Measurements from ENCODE around the gene MRLN.
"Not testable (repeated sequence)": the region's sequence is repeated elsewhere in the genome, so short reads cannot be mapped to it uniquely, and the experiment has no call there.

The MRLN gene

DNA sequence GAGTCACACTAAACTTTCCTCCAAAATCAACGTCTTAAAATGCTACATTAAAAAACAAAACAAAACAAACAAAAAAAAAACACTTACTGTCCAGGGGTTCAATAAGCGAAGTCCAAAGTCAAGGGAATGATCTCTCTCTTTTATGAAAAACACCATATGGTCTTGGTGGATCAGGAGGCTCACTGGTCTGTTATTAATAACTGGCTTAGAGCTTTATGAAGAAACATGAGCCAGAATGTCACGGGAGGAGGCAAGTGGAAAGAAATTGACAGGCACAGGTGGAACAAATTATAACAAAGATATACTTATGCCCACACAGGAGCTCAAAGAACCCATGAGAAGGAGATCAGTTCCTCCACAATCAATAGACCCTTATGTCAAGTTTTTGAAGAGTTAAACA lies at the start of gene MRLN:
Gene MRLN (minus strand): TSS at position 189 of the 400 bp plus-strand sequence.
- in situ Hi-C loops (cut with HindIII; ENCODE audit: low sequenced_read_pairs), result no loop called here

DNA sequence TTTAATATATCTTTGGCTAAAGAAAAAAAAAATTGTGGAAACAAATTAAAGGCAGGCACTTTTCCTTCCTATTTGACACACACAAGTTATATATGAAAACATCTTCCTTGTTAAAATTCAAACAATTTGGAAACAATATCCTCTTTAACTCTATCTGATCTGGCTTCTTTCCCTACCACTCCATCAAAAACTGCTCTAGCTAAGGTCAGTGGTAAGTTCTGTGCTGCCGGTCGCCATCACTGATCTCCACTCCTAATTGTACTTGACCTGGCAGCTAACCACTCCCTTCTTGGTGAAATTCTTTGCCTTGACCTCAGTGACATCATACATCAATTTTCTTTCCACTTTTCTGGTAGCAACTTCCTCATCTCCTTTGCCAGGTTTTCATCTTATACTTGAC lies 47.9 kb upstream of the MRLN start:
- in situ Hi-C loops (cut with HindIII; ENCODE audit: low sequenced_read_pairs), result no loop called here

DNA sequence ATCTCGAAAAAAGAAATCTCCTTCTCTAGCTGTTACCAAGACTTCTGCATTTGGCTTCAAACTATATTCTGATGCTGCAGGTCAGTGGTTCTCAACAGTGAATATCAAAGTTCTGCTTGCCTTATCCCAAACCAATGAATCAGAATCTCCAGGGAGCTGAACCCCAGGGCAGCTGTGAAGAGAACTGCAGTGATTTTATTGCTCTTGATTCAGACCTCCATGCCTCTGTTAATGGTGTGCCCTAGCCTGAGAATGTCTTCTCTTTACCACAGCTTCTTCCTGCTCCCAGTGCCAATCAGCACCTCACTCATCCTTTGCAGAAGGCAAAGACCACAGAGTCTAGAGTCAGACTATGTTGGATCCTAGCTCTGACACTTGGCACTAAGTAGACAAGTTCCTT lies 46.2 kb upstream of the MRLN start:
- in situ Hi-C loops (cut with HindIII; ENCODE audit: low sequenced_read_pairs), result no loop called here

DNA sequence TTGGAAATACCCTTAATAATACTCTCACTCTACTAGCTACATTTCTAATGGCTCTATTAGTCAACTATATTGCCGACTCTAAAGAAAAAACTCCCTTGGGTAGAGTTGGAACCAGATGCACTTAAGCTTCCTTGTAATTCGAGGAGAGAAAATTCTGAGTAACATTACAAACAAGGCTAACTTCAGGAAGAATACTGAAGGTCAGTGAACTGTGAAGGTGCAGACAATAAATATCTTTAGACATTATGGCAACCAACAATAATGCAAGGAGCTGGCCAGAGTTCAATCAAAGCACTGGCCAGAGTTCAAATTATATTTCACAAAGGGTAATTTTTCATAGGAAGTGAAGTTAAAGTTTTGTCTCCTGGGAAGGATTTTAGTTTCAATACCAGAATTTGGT lies 40.7 kb upstream of the MRLN start:
- in situ Hi-C loops (cut with HindIII; ENCODE audit: low sequenced_read_pairs), result no loop called here

DNA sequence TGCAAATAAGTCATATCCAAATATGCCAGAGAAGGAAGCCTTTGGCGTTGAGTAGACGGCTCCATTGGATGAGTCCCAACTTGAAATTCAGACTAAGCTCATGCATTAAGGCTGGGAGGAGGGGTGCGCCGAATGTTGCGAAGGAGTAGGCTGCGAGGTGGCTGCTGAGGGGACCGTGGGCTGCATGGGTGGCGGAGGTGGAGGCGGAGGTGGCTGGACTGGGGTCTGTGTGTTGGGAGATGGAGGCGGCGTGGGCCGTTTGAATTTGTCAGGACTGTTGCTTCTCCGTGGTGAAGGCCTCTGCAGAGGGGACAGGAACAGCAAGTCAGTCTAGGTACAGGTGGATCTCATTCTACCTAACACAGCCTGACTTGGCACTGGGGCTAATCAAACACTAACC lies 39.6 kb upstream of the MRLN start:
- in situ Hi-C loops (cut with HindIII; ENCODE audit: low sequenced_read_pairs), result no loop called here

DNA sequence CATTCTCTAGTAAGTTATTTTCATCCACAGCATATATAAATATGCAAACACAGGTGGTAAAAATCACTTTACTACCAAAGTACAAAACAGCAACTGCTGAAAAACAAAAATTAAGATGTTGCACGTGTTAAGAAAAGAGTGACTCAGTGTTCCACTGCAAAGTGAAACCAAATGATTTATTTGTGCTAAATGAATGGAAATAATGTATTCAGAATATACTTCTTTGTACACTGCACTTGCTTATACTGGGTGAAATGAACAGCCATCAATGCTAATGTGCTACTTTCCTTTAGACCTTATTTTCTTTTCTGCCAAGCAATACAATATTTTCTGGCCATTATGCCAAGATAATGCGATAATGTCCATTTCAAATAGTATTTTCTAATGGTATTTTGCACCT lies 38.3 kb upstream of the MRLN start:
- in situ Hi-C loops (cut with HindIII; ENCODE audit: low sequenced_read_pairs), result no loop called here

DNA sequence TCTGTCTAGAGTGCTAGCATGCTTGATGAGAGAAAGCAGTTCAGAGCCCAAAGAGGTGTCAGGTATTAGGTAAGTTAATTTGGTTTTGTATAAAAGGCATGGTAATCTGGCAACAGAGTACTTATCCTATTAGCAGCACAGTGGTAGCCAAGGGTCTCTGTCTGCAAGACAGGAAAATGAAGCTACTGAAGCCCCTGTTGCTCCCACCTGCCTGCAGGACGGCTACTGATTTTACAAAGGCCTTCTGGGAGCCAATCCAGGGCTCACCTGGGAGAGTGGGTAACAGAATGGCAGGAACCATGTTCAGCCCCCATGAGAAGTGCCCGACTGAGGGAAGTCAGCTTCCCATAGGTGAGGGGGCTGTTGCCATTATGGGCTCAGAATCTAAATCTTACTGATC lies 36.8 kb upstream of the MRLN start:
- in situ Hi-C loops (cut with HindIII; ENCODE audit: low sequenced_read_pairs), result not testable (repeated sequence)

DNA sequence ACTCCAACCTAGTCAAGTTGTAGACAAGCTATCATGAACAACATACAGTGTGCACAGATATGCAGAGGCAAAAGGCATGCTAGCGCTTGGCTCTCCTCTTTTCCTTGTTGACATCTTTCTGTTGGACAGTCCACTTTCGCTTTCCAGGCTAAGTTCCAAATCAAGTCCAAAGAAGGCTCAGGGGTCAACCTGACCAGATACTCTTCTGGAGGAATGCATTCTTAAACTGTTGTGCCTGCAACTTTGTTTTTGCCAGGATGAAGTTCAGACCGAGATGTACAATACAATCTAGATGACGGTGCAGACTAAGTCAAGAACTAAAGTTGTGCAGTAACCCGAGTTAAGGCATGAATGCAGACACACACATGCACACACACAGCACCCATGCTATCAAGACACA lies 35.7 kb upstream of the MRLN start:
- in situ Hi-C loops (cut with HindIII; ENCODE audit: low sequenced_read_pairs), result not testable (repeated sequence)

DNA sequence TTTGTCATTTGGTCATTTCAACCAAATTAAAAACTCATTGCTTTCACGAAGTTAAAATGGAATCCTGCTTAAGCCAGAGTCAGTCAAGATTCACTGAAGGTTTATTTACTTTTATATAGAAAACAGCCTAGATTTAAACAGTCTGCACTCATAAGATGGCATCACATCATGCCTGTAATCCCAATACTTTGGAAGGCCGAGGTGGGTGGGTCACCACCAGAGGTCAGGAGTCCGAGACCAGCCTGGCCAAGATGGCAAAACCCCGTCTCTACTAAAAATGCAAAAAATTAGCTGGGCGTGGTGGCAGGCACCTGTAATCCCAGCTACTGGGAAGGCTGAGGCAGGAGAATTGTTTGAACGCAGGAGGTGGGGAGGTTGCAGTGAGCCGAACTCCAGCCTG lies 33.8 kb upstream of the MRLN start:
- in situ Hi-C loops (cut with HindIII; ENCODE audit: low sequenced_read_pairs), result not testable (repeated sequence)

DNA sequence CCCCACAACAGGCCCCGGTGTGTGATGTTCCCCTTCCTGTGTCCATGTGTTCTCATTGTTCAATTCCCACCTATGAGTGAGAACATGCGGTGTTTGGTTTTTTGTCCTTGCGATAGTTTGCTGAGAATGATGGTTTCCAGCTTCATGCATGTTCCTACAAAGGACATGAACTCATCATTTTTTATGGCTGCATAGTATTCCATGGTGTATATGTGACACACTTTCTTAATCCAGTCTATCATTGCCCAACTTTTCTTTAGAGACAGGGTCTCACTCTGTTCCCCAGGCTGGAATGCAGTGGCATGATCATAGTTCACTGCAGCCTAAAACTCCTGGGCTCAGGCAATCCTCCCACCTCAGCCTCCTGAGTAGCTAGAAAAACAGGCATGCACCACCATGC lies 32.2 kb upstream of the MRLN start:
- in situ Hi-C loops (cut with HindIII; ENCODE audit: low sequenced_read_pairs), result not testable (repeated sequence)

DNA sequence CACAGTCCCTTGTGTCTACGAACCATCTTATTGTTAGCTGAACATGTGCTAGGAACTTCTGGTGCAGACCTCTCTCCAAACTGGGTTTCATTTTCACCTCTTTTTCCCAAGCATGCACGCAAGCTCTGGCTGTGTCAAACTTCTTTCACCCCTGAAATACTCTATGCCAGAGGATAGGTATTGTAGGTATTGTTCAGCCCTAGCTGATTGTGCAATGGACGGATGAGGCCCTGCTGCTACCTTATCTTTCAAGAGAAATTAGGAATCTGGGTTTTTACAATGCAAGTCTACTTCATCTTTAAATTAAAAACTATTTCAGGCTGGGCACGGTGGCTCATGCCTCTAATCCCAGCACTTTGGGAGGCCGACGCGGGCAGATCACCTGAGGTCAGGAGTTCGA lies 28.3 kb upstream of the MRLN start:
- in situ Hi-C loops (cut with HindIII; ENCODE audit: low sequenced_read_pairs), result loop anchor here (5.0 kb wide), 1 partner anchor 69 kb away; no protein-coding TSS in a partner anchor

DNA sequence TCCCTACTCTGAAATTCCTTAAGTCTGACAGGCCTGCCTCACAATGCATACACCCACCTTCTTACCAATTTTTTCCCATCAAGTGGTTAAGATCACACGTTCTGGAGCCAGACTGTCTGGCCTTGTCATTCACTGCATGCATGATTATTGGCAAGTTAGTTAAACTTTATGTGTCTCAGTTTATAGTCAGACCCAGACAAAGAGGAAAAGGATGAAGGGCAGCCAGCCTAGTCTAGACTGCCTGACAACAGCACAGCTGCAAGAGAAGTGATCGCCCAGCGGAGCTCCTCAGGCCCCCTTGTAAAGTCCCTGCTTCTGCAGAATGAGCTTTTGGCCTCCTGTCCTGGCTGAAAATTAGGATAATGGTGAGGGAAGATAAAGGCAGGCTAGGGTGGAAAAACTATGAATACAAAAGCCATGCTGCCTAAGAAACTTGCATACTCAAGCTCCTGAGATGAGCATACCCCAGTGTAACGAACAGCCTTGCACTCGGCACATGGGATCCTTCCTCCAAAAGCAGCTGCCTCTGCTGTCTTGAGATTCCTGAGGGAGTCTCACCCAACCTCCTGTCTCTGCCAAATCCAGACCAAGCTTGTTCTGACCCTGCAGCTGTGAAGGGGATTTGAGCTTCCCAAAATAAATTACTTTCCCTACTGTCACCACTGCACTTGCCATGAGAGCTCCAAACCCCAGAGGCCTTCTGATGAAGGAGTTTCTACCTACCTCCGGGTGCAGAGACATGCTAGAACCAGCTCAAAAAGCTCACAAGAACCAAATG lies 26.7 kb upstream of the MRLN start:
- in situ Hi-C loops (cut with HindIII; ENCODE audit: low sequenced_read_pairs), result loop anchor here (5.0 kb wide), 1 partner anchor 68 kb away; no protein-coding TSS in a partner anchor

DNA sequence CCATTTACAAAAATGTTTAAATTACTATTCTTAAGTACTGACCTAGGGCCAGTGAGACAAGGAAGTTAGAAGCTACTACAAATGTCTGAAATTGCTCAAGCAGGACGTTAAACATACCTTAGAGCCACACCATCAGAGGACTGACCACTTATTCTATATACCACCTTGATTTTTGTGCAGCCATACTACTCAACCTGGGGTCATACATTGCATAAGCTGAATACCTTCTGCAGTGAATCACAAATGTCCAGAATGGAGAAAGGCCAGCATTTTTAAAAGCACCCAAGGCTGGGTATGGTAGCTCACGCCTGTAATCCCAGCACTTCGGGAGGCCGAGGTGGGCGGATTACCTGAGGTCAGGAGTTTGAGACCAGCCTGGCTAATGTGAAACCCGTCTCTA lies 21.2 kb upstream of the MRLN start:
- in situ Hi-C loops (cut with HindIII; ENCODE audit: low sequenced_read_pairs), result no loop called here

DNA sequence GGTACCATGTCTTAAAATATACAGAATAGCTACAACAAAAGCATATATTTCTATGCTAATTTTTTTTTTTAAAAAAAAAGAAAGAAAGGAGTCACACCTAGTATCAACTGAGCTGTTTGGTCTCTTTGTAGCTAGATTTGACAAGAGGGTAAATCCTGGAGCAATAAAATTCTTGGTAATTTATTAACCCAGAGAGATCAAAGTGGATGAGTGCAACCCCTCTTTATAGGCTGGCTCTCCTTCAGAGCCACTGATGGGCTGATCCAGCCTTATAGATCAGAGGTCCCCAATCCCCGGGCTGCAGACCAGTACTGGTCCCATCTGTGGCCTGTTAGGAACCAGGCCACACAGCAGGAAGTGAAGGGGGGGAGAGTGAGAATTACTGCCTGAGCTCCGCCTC lies 19.8 kb upstream of the MRLN start:
- in situ Hi-C loops (cut with HindIII; ENCODE audit: low sequenced_read_pairs), result no loop called here

DNA sequence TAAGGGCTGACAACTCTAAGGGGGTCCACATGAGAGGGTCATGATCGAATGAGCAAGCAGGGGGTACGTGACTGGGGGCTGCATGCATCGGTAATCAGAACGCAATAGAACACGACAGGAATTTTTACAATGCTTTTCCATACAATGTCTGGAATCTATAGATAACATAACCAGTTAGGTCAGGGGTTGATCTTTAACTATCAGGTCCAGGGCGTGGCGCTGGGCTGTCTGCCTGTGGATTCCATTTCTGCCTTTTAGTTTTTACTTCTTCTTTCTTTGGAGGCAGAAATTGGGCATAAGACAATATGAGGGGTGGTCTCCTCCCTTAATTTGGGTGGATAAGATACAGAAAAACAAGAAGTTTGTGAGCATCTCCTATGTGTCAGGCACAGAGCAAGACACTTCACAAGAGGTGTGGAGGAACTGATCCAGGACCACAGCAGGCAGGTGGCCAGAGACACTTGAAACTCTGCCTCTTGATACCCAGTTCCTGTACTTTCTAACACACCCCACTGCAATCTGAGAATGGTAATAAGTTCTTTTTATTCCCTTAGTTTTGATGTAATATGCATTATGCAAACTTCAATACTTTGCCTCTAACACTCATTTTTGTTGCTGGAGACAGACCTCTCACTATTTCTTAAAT lies 18.0 kb upstream of the MRLN start:
- in situ Hi-C loops (cut with HindIII; ENCODE audit: low sequenced_read_pairs), result no loop called here

DNA sequence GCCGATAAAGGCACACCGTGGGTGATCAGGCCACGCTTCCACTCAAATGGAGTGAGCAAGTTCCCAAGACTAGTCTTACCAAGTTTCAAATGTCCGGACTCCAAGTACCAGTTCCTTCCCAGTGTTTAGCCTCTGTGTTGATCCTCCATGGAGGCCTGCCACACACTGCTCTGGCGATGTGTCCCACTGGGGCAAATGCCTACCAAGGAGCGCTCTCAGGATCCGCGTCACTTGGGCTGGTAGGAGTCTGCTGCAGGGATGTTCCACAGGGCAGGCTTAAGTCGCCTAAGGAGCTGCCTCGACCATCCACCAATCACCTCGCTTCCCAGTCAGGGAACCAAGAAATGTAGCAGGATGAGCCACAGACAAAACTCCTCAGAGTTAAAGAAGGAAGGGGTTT lies 17.4 kb upstream of the MRLN start:
- in situ Hi-C loops (cut with HindIII; ENCODE audit: low sequenced_read_pairs), result no loop called here

DNA sequence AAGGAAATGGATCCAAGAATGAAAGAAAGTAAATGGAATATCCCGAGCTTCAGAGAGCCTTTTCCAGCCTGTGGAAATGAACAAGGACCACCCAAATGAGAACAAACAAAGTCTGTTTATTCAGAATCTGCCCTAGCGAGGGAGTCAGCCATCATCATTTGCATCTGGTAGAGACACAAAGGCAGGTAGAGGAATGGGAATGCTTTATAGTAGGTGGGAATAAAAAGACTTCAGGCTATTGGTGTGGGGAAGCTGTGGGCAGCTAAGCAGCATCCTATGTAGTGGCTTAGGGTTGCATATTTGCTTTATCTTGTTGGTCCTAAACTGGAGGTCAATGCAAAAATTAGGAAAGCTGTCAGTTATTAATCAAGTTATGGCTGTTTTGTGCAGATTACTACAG lies 9.2 kb upstream of the MRLN start:
- in situ Hi-C loops (cut with HindIII; ENCODE audit: low sequenced_read_pairs), result no loop called here

DNA sequence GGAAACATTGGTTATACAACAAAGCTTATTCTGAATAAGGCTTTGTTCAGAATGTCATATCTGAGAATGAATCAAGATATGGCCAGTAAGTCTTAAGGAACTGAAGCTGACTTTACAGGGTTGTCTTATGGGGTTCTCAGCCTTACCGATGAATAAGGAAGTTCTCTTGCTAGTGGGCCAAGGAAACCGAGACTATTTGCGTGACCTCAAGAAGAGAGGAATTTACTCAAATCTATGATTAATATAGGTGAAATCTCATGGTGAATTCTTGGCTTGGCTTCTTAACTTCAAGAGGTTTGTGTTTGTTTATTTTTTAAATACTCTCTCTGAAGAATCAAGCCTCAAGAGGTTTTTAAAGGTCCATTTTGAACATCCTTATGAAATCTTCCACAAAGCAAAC lies 4.7 kb upstream of the MRLN start:
- in situ Hi-C loops (cut with HindIII; ENCODE audit: low sequenced_read_pairs), result no loop called here

DNA sequence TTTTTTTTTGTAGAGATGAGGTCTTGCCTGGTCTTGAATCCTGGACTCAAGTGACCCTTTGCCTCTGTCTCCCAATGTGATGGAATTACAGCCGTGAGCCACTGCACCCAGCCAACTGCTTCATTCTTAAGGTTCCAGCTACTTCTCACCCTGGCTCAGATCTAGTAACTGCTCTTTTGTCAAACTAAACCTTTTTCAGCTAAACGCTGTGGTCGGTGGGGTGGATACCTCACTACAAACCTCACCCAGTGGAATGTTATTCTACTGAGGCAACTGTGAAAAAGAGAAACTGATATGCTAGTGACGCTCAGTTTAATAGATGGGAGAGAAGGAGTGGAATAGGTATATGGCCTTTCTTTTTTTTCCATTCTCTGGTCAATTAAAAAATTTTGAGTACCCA lies 1.7 kb upstream of the MRLN start:
- in situ Hi-C loops (cut with HindIII; ENCODE audit: low sequenced_read_pairs), result no loop called here

DNA sequence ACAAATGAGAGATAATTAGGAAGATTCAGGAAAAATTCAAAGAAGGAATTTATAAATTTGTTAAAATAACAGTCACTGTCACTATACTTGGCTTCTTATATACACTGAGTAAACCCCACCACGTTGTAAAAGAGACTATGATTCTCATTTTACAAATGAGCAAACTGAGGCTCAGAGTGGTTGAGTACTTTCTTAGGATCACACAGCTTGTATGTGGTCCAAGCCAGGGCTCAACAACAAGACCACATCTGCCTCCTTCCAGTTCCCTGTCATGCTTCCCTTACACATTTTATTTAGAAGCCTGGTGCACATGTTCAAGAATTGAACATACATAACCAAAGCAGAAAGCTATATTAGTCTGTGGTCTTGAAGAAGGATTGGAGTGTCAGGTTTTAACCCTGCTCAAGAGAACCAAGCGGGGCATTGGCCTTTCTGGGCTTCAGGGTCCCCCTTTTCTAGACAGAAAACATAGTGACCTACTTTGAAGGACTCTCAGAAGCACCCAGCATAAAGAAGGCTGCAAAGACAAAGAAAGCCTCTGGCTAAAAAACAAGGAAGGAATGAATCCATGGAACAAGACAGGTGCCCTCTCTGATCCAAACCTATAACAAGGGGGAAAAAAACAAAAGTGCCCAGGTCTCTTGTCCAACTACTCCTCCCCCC lies 846 bp downstream of the MRLN start:
- in situ Hi-C loops (cut with HindIII; ENCODE audit: low sequenced_read_pairs), result no loop called here

DNA sequence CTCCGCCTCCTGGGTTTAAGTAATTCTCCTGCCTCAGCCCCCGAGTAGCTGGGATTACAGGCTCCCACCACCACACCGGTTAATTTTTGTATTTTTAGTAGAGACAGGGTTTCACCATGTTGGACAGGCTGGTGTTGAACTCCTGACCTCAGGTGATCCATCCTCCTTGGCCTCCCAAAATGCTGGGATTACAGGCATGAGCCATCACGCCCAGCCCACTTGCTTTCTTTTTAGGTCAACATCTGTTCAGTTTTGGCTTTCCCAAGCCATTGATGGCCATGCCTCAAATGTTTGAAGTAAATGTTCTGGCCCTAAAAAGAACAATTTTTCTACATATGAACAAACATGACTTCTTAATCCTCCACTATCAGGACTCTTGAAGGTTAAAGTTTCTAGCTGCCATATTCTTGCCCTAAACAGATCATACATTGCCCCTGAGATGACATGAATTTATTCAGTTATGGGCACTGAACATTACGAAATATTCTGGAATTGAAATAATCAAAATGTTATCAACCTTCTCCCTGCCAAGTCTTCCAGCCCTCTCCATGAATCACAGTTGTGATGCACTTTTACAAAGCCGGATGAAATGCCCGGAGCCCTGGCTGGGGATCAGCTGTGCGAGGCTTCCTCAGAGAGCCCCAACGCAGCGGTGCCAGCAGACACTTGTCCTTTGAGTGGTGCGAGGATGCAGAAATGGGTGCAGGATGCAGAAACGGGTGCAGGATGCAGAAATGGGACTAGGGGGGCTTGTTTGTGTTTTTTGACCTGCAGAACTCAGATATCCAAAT lies 2.9 kb downstream of the MRLN start:
- in situ Hi-C loops (cut with HindIII; ENCODE audit: low sequenced_read_pairs), result no loop called here

Data from endothelial cell of hepatic sinusoid (primary cell).